ENCODE results near the gene CARD8.
"Not testable (repeated sequence)": the region's sequence is repeated elsewhere in the genome, so short reads cannot be mapped to it uniquely, and the experiment has no call there.

- TF ChIP-seq, protein P1, sequence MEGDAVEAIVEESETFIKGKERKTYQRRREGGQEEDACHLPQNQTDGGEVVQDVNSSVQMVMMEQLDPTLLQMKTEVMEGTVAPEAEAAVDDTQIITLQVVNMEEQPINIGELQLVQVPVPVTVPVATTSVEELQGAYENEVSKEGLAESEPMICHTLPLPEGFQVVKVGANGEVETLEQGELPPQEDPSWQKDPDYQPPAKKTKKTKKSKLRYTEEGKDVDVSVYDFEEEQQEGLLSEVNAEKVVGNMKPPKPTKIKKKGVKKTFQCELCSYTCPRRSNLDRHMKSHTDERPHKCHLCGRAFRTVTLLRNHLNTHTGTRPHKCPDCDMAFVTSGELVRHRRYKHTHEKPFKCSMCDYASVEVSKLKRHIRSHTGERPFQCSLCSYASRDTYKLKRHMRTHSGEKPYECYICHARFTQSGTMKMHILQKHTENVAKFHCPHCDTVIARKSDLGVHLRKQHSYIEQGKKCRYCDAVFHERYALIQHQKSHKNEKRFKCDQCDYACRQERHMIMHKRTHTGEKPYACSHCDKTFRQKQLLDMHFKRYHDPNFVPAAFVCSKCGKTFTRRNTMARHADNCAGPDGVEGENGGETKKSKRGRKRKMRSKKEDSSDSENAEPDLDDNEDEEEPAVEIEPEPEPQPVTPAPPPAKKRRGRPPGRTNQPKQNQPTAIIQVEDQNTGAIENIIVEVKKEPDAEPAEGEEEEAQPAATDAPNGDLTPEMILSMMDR (conservative IDR thresholded peaks at IDR 0.05): not testable (repeated sequence)
- not testable (repeated sequence) for TF ChIP-seq EZH2 (IDR thresholded peaks at IDR 0.05; ENCODE audit: low read depth)
These were observed 9.6 kb upstream of the CARD8 start for GRCh38 chr19:48265326-48265725.

All from PC-9 (cell line).